ENCODE data around the gene HCN4.

Gene HCN4

GRCh38 chr15:73368301-73369136, at the start of gene HCN4:
HCN4 (minus strand) TSS chr15:73368958; CDS start chr15:73368270, 688 bp downstream.
- no peak for TF ChIP-seq CTCF (IDR thresholded peaks at IDR 0.05)

DNA sequence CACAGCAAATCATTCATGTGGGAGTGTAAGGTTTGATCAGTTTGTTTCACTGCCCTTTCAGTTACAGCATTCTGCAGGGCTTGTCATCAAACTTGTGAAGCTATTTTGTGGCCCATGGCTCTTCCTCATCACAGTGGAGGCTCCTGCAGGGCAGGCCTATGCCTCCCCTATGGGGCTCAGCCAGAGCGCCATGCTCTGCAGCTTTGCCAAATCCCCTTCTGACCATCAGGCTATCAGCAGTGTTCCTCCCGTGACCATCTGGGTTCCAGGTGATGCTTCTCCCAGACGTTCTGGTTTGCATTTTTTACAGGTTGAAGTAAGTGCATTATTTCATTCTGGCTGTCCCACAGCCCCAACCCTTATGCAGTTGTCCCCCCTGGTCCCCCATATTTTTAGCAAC, 46.1 kb upstream of the HCN4 start:
- TF ChIP-seq CTCF (IDR thresholded peaks at IDR 0.05): no peak

- TF ChIP-seq CTCF (IDR thresholded peaks at IDR 0.05): no peak
These were observed 34.4 kb upstream of the HCN4 start for GRCh38 chr15:73403171-73403570.

- TF ChIP-seq CTCF (IDR thresholded peaks at IDR 0.05): no peak
These were observed 30.1 kb upstream of the HCN4 start for GRCh38 chr15:73398861-73399260.

GRCh38 chr15:73397461-73397860, 28.7 kb upstream of the HCN4 start:
- no peak for TF ChIP-seq CTCF (IDR thresholded peaks at IDR 0.05)

DNA sequence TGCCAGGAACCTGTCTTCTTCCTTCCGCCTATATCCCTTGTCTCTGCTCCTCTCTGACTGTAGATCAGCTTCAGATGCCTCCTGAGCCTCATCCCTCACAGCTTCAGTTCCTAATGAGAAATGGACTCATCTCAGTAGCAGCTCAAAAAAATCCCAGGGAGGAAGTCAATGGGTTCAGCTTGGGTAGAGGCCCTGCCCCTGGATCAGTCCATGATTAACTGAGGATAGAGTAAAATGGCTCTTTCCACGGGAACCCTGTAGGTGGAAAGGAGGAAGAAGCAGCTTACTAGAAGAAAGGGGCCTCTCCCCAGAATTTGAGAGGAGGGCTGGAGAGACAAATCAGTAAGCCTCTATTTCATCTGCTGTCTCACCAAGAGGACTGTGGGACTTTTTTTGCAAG, 26.9 kb upstream of the HCN4 start:
- TF ChIP-seq CTCF (IDR thresholded peaks at IDR 0.05): no peak

GRCh38 chr15:73394782-73395181, 26.0 kb upstream of the HCN4 start:
- no peak for TF ChIP-seq CTCF (IDR thresholded peaks at IDR 0.05)
